ENCODE data around the gene MACF1.
A peak's percentile ranks its signal among the peaks of the same experiment; 100 is the strongest.
"Not testable (repeated sequence)": the region's sequence is repeated elsewhere in the genome, so short reads cannot be mapped to it uniquely, and the experiment has no call there.

Gene MACF1

GRCh38 chr1:39422614-39423013 is 218.1 kb downstream of the MACF1 start:
- Mint-ChIP-seq H3K9me3 (no peaks in the 10 kb centered on the region), H3K36me3 (peaks cover 92% of the 10 kb centered on the region), H3K4me3 (no peak overlapping the region), H3K4me1 (peaks cover 30% of the 10 kb centered on the region), H3K27ac (peak overlapping the region; percentile 9)
- no peak for DNase-seq (ENCODE audit: low spot score in 2 of 2)
- peak; percentile 82 for ATAC-seq

- peaks cover 100% of the 10 kb centered on the region for H3K36me3 Mint-ChIP-seq
Observed at GRCh38 chr1:39425151-39425550, 220.7 kb downstream of the MACF1 start.

GRCh38 chr1:39425634-39426033 is 221.1 kb downstream of the MACF1 start:
- Mint-ChIP-seq H3K36me3 (peaks cover 100% of the 10 kb centered on the region), H3K27ac (peak overlapping the region; percentile 6)
- ATAC-seq, result no peak

More at GRCh38 chr1:39425151-39425550, 220.7 kb downstream of the MACF1 start:
- Mint-ChIP-seq H3K27ac (peak overlapping the region; percentile 6), H3K4me3 (no peak overlapping the region), H3K4me1 (peaks cover 18% of the 10 kb centered on the region), H3K9me3 (no peaks in the 10 kb centered on the region)
- ATAC-seq, result no peak
- DNase-seq (ENCODE audit: low spot score in 2 of 2), result no peak

DNA sequence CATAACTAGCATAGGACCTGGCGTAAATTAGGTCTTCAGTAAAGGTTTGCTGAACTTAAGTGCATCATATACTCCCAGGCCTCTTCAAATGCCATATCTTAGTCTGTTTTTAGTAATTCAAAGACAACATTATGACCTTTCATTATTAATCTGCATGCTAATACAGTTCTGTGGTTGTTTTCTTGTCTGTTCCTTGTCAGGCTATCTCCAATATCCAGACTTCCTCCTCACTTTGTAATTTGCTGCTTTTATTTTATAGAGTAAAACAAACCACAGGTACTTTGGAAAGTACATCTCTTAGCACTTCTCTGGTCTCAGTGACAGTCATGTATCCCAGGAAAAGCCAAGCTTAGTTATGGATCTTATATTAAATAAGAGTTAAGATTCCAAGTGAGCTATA is 221.9 kb downstream of the MACF1 start:
- Mint-ChIP-seq H3K27ac (peak overlapping the region; percentile 38), H3K9me3 (no peaks in the 10 kb centered on the region), H3K36me3 (peaks cover 100% of the 10 kb centered on the region), H3K4me3 (no peak overlapping the region), H3K4me1 (peaks cover 22% of the 10 kb centered on the region)
- ATAC-seq (no peak), DNase-seq (ENCODE audit: low spot score in 2 of 2) (no peak)

More at GRCh38 chr1:39425634-39426033, 221.1 kb downstream of the MACF1 start:
- DNase-seq (ENCODE audit: low spot score in 2 of 2), result no peak
- H3K4me1 Mint-ChIP-seq, result peaks cover 20% of the 10 kb centered on the region
- no peaks in the 10 kb centered on the region for H3K9me3 Mint-ChIP-seq
- H3K4me3 Mint-ChIP-seq, result no peak overlapping the region

DNA sequence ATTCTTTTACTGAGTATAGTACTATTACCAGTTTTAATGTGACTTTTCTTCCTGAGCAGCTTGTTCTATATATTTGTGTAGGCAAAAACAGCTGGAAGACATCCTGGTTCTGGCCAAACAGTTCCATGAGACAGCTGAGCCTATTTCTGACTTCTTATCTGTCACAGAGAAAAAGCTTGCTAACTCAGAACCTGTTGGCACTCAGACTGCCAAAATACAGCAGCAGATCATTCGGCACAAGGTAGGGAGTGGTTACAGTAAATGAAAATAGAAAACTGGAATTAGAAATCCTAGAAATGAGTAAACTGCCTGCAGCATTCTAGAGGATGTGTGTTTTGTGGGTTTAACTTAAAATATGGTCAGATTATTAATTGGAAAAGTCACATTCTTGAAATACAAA is 222.9 kb downstream of the MACF1 start:
- ATAC-seq (no peak), DNase-seq (ENCODE audit: low spot score in 2 of 2) (no peak)
- H3K27ac Mint-ChIP-seq, result no peak overlapping the region
- no peaks in the 10 kb centered on the region for H3K9me3 Mint-ChIP-seq
- H3K4me1 Mint-ChIP-seq, result peaks cover 26% of the 10 kb centered on the region
- H3K4me3 Mint-ChIP-seq, result no peak overlapping the region
- peaks cover 100% of the 10 kb centered on the region for H3K36me3 Mint-ChIP-seq

- H3K4me3 Mint-ChIP-seq, result no peak overlapping the region
- H3K9me3 Mint-ChIP-seq, result no peaks in the 10 kb centered on the region
- no peak overlapping the region for H3K27ac Mint-ChIP-seq
- DNase-seq (ENCODE audit: low spot score in 2 of 2) (no peak), ATAC-seq (no peak)
- peaks cover 22% of the 10 kb centered on the region for H3K4me1 Mint-ChIP-seq
- peaks cover 100% of the 10 kb centered on the region for H3K36me3 Mint-ChIP-seq
Observed at GRCh38 chr1:39427912-39428311, 223.4 kb downstream of the MACF1 start.

DNA sequence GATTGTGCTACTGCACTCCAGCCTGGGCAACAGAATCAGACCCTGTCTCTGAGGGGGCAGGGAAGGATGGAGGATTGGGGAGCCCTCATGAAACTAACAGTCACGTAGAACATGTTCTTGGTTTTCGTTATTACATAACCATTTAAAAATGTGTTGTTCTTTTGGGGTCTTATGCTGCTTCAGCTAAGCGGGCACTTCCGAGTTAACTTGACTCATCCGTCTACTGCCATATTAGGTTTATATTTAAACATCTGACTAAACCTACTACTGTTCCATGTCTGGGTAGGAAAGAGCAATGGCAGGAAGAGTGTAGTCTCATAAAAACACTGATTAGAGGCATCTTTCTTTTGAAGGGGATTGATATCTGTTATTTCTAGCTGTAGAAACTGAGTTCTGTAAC is 227.4 kb downstream of the MACF1 start:
- no peak overlapping the region for H3K4me3 Mint-ChIP-seq
- peaks cover 15% of the 10 kb centered on the region for H3K4me1 Mint-ChIP-seq
- DNase-seq (ENCODE audit: low spot score in 2 of 2), result no peak
- H3K27ac Mint-ChIP-seq, result peak overlapping the region; percentile 70
- no peaks in the 10 kb centered on the region for H3K9me3 Mint-ChIP-seq
- ATAC-seq, result peak; percentile 67
- peaks cover 100% of the 10 kb centered on the region for H3K36me3 Mint-ChIP-seq

- peak overlapping the region; percentile 7 for H3K27ac Mint-ChIP-seq
- H3K4me3 Mint-ChIP-seq, result no peak overlapping the region
Observed at GRCh38 chr1:39434797-39435395, 230.4 kb downstream of the MACF1 start.

GRCh38 chr1:39435597-39435996 is 231.1 kb downstream of the MACF1 start:
- Mint-ChIP-seq H3K4me1 (peaks cover 11% of the 10 kb centered on the region), H3K27ac (peak overlapping the region; percentile 7), H3K4me3 (no peak overlapping the region)

More at GRCh38 chr1:39434797-39435395, 230.4 kb downstream of the MACF1 start:
- ATAC-seq, result no peak
- Mint-ChIP-seq H3K9me3 (no peaks in the 10 kb centered on the region), H3K36me3 (peaks cover 100% of the 10 kb centered on the region), H3K4me1 (peaks cover 15% of the 10 kb centered on the region)
- DNase-seq (ENCODE audit: low spot score in 2 of 2), result no peak

GRCh38 chr1:39436842-39437241 is 232.3 kb downstream of the MACF1 start:
- H3K4me3 Mint-ChIP-seq, result no peak overlapping the region
- peaks cover 3% of the 10 kb centered on the region for H3K4me1 Mint-ChIP-seq
- DNase-seq (ENCODE audit: low spot score in 2 of 2) (no peak), ATAC-seq (no peak)
- H3K36me3 Mint-ChIP-seq, result peaks cover 100% of the 10 kb centered on the region
- peak overlapping the region; percentile 7 for H3K27ac Mint-ChIP-seq
- H3K9me3 Mint-ChIP-seq, result no peaks in the 10 kb centered on the region

More at GRCh38 chr1:39435597-39435996, 231.1 kb downstream of the MACF1 start:
- DNase-seq (ENCODE audit: low spot score in 2 of 2), result no peak
- Mint-ChIP-seq H3K36me3 (peaks cover 100% of the 10 kb centered on the region), H3K9me3 (no peaks in the 10 kb centered on the region)
- no peak for ATAC-seq

DNA sequence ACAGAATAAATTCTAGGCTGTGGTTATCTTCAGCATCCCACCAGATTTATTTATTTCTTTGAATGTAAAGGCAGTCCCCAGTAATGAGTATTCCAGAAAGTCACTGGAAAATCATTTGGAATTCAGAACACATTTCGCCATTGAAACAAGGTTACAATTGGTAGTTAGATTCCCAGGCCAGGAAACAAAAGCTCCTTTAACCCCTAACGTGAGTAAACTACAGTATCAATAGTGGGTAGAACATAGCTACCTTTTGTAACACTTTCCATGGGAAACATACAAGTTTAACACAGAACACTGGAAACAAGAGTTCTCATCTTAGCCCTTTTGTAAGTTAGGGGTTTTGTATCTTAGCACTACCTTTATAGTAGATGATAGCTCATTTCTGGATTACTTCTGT is 233.5 kb downstream of the MACF1 start:
- no peak overlapping the region for H3K4me3 Mint-ChIP-seq
- no peaks in the 10 kb centered on the region for H3K4me1 Mint-ChIP-seq
- H3K9me3 Mint-ChIP-seq, result no peaks in the 10 kb centered on the region
- H3K27ac Mint-ChIP-seq, result peak overlapping the region; percentile 80
- peaks cover 100% of the 10 kb centered on the region for H3K36me3 Mint-ChIP-seq
- no peak for ATAC-seq
- DNase-seq (ENCODE audit: low spot score in 2 of 2), result no peak

GRCh38 chr1:39440856-39441255 is 236.4 kb downstream of the MACF1 start:
- Mint-ChIP-seq H3K36me3 (peaks cover 100% of the 10 kb centered on the region), H3K27ac (peak overlapping the region; percentile 0), H3K4me3 (no peak overlapping the region), H3K9me3 (no peaks in the 10 kb centered on the region), H3K4me1 (no peaks in the 10 kb centered on the region)
- no peak for DNase-seq (ENCODE audit: low spot score in 2 of 2)
- no peak for ATAC-seq

DNA sequence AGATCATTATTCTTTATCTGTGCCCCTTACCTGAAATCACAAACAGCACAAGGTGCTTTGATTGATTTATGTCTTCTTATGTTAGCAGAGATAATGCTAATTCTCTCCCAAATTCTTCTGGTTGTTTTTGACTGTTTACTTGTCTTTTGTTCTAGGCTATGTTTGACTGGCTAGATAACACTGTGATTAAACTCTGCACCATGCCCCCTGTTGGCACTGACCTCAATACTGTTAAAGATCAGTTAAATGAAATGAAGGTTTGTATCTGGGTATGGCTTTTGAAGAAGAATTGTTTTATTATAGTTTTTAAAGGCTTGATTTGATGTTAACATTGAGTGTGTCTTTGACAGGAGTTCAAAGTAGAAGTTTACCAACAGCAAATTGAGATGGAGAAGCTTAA is 237.3 kb downstream of the MACF1 start:
- ATAC-seq, result no peak

GRCh38 chr1:39445573-39445972 is 241.1 kb downstream of the MACF1 start:
- Mint-ChIP-seq H3K27ac (peak overlapping the region; percentile 54), H3K4me3 (no peak overlapping the region)

More for the DNA sequence above, 237.3 kb downstream of the MACF1 start:
- H3K36me3 Mint-ChIP-seq, result peaks cover 100% of the 10 kb centered on the region
- no peak for DNase-seq (ENCODE audit: low spot score in 2 of 2)
- no peaks in the 10 kb centered on the region for H3K4me1 Mint-ChIP-seq
- H3K9me3 Mint-ChIP-seq, result no peaks in the 10 kb centered on the region
- H3K27ac Mint-ChIP-seq, result no peak overlapping the region
- no peak overlapping the region for H3K4me3 Mint-ChIP-seq

GRCh38 chr1:39446986-39447567 is 242.6 kb downstream of the MACF1 start:
- H3K36me3 Mint-ChIP-seq, result peaks cover 100% of the 10 kb centered on the region
- ATAC-seq (no peak), DNase-seq (ENCODE audit: low spot score in 2 of 2) (no peak)
- H3K4me3 Mint-ChIP-seq, result no peak overlapping the region
- no peak overlapping the region for H3K27ac Mint-ChIP-seq
- H3K9me3 Mint-ChIP-seq, result no peaks in the 10 kb centered on the region
- no peaks in the 10 kb centered on the region for H3K4me1 Mint-ChIP-seq

More at GRCh38 chr1:39445573-39445972, 241.1 kb downstream of the MACF1 start:
- Mint-ChIP-seq H3K9me3 (no peaks in the 10 kb centered on the region), H3K36me3 (peaks cover 100% of the 10 kb centered on the region), H3K4me1 (no peaks in the 10 kb centered on the region)
- no peak for ATAC-seq
- DNase-seq (ENCODE audit: low spot score in 2 of 2), result no peak

GRCh38 chr1:39450041-39450440 is 245.5 kb downstream of the MACF1 start:
- H3K4me1 Mint-ChIP-seq; H3K9me3 Mint-ChIP-seq; H3K27ac Mint-ChIP-seq; H3K4me3 Mint-ChIP-seq; ATAC-seq; DNase-seq (ENCODE audit: low spot score in 2 of 2): not testable (repeated sequence)
- peaks cover 100% of the 10 kb centered on the region for H3K36me3 Mint-ChIP-seq

Measured in stimulated activated effector memory CD8-positive, alpha-beta T cell treated with anti-CD3 and anti-CD28 coated beads, Interleukin-12 subunit alpha, Interleukin-12 subunit beta, amount 100 ng/mL, for 72 hours (primary cell).